ENCODE measurements around the gene CACNG4.

Gene CACNG4

DNA sequence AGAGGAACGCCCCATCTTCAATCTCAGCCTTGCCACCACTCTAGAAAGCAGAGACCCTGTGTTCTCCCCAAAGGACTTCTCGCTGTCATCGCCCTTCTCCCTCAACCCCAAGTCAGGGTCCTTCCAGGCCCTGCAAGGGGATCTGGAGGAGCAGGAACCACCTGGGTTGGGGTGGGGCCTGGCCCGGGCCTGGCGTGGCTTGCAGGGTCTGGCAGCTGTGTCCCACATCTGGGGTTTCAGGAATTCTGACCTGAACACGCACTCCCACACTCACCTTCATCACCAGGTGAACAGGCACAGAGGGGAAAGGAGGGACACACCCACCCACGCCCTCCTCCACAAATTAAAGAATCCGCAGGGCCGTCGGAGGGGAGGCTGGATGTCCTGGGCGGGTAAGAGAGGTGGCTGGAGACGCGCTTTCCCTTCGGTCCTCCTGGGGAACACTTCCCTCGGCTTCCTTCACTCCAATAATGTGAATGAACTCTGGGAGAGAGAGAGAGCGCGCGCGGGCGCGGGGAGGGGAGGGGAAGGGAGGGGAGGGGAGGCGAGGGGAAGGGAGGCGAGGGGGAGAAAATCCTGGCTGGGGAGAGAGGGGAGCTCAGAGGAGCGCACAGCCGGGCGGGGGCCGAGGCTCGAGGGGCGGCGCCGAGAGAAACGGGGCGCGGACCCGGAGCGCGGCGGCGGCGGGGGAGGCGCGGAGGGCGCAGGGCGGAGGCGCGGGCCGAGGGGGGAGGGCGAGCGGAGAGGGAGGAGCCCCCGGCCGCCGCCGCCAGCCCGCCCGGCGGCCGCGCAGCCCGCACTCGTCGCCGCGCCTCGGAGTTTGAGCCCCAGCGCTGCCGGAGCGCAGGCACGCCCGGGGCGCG is at the start of gene CACNG4:
Gene CACNG4, plus strand, starts transcription at position 799 of the 863 bp plus-strand sequence. CDS start 205 bp downstream, outside the sequence.
- DNase-seq: no peak

DNA sequence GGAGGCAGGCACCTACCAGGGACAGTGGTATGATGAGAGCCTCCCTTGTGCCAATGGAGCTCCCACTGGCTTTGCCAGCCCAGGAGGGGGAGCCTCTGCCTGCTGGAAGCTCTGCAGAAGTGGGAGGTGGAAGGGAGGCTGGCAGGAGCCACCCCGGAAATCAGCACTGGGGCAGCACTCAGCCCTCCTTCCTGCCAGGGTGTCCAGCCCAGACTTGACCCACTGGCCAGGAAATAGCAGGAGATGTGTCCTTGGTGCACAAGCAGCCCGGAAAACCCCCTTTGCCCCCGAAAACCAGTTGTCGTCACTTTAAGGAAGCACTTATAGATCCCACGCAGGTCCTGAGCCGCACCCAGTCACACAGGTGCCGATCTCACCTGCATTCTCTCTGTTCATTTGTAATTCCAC is 49.3 kb upstream of the CACNG4 start:
- no peak for DNase-seq

DNA sequence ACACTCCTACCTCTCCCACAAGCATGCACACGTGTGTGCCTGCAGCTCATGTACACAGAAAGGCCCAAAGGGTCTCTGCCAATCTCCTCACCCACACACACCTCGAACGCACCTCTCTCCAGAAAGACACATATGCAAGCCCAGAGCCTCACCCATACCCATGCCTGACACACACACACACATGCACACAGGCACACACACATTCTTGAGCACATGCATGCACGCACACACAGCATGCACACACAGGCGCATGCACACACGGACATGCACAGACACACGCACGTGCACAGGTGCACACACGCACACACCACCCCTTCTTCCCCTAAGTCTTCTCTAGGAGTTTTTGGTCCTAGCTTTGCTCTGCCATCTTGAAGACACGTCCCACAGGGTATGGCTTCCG is 48.7 kb upstream of the CACNG4 start:
- DNase-seq: no peak

DNA sequence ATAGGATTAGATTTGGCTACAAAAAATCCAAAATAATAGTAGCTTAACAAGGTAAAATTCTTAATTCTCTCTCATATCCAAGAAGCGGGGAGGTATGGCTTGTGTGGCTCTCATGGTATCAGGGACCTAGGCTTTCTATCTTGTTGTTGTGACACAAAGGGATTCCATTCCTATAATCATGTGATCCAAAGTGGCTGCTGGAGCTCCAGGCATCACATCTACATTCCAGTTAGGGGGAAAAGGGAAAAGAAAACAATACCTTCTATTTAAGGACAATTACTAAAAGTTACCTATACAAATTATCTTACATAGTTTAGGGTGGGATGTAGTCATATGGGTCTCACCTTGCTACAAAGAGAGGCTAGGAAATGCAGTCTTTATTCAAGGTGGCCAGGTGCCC is 47.6 kb upstream of the CACNG4 start:
- no peak for DNase-seq

DNA sequence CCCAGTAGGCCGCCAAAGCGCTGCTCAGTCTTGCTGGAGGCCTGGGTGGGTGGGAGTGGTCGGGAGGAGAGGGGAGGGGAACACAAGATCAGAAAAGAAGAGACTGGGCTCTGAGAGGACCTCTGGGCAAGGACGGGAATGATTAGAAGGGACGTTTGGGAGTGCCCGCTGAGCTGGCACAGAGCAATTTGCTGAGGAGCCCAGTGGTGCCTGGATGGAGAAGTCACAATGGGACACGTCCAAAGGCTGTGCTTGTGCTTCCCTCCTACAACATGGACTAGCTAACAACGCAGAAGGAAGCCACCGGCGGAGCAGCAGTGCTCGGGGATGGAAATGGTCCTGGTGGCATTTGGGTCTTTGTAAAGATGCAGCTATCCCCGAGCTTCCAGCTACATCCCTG is 45.6 kb upstream of the CACNG4 start:
- no peak for DNase-seq

DNA sequence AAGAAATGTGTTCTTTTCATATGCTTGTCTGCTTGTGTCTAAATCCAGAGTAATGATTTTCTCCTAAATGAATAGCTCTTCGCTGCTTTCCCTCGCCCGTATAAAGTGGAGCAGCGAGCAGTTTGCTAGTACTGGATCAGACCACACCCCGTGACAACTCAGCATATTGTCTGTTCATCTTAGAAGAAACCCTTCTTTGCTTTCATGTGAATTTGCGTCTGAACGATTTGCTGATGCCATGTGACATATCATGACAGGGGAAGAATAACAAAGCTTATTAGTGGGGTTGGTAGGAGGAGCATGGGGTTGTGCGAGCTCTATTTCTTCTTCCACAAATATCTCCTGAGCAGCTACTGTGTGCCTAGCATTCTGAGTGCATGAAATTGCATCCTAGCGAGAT is 44.1 kb upstream of the CACNG4 start:
- DNase-seq: no peak

DNA sequence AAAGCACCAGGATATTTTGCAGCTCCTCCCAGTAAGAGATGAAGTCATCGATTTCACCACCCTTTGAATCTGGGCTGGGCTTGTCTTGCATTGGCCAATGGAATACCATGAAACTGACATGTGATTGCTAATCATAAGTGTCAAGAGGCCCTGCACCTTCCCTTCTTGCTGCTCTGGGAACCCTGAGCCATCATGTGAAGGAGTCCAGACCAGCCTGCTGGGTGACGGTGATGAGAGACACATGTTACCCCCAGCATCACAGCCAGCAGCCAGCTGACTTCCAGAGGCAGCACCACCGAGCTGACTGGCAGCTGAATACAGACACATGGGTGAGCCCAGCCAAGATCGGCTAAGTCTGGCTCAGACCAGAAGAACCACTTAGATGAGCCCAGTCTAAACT is 43.6 kb upstream of the CACNG4 start:
- DNase-seq: no peak

DNA sequence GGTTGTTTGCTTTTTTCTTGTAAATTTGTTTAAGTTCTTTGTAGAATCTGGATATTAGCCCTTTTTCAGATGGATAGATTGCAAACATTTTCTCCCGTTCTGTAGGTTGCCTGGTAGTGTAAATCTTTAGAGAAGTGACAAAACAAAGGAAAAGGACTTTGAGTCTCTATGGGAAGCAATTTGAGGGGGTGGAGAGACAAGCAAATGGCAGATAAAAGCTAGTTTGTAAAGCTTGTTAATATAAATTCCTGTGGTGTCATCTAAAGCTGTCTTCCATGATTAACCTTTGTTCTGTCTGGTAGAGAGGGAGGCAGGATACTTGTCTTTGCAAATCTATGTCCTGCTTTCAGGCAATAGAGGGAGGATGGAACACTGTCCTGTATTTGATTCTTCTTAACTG is 40.6 kb upstream of the CACNG4 start:
- no peak for DNase-seq

DNA sequence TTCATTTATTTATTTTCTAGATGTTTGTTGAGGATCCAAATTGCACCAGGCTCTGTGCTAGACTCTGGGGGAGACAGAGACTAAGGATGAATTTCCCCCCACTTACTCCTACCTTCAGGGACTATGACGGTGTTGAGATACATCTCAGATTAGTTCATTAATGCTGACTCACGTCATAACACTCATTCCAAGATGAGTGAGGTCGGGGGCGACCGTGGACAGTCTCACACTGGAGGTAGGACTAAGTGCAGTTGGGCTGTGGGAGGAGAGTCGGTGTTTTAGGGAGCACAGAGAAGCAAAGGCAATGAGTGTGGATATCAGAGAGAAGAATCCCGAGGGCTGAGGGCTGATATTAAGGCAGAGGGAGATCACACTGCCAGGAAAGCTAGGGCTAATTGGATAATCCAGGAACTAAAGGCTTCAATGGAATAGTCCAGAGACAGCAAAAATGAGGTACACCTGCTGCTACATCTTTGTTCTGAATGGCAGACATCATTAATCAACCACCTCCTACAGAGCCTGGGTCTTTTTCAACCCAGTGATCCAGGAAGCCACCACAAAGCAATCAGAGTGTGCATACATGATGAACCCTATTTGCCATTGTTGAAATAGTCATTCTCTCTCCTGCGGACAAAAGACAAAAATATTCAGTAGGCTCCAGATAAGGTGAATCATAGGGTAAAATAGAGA is 38.6 kb upstream of the CACNG4 start:
- no peak for DNase-seq

DNA sequence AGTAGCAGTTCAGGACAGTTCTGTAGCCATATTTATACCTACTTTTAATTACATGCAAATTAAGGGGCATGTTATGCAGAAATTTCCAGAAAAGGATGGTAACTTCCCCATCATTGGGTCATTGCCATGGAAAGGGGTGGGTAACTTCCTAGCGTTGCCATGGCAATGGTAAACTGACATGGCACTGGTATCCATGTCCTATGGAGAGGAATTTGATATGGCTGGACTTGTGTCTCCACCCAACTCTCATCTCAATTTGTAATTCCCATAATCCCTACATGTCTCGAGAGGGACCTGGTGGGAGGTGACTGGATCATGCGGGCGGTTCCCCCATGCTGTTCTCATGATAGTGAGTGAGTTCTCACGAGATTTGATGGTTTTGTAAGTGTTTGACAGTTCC is 35.6 kb upstream of the CACNG4 start:
- no peak for DNase-seq

DNA sequence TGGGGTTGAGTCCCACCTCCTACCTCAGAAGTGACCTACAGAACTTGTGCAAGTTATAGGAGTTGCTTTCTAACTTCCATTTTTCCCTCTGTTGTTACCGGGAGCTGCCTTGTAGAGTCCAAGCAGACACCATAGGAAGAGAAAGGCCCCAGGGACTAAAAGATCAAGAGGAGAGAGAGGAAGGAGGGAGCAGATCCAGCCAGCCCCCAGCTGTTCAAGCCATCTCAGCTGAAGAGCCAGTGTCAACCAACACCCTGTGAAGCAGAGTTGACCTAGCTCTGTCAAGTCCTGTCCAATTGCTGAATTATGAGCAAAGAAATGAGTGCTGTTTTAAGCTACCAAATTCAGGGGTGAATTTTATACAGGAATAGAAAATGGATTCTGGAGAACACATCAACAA is 34.9 kb upstream of the CACNG4 start:
- DNase-seq: no peak

DNA sequence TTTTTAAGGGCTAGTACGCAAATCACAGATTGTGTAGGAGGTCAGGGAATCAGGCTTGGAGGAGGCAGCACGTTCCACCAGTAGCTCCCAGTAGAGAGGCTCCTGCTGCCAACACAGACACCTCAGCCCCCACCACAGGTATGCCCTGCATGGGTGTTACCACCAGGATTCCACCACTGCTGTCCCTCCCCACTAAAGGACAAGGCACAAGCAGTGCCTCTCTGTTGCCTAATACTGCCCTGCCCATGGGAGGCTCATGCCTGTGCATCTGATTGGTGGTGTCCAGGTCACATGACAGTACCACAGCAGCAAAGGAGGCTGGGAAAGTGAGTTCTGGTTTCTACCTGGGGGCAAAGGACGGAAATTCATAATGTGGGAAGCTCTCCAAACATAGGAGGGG is 33.6 kb upstream of the CACNG4 start:
- no peak for DNase-seq

DNA sequence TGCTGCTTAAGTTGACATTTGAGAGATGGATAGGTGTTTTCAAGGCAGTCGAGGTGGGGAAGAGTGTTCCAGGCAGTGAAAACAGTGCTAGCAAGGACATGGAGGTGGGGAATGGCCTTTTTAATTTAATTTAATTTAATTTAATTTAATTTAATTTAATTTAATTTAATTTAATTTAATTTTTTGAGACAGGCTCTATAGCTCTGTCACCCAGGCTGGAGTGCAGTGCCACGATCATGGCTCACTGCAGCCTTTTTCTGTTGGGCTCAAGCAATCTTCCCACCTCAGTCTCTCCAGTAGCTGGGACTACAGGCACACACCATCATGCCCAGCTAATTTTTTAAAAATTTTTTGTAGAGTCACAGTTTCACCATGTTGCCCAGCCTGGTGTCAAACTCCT is 32.2 kb upstream of the CACNG4 start:
- no peak for DNase-seq

DNA sequence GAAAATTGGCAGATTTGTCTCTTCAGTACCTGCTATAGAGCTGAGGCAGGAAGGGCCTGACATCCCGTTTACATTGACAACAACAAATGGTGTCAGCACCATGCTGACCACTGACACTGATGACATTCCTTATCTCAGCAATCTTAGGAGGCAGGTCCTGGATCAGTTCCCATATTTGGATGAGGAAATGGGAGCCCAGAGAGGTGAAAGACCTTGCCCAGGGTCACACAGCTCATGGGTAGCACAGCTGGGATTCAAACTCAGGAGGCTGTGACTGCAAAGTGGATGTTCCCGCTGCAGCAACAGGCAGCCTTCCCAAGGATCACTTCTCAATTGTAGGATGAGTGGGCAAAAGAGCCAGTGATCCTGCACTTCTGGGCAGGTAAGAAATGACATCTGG is 30.5 kb upstream of the CACNG4 start:
- DNase-seq: no peak

DNA sequence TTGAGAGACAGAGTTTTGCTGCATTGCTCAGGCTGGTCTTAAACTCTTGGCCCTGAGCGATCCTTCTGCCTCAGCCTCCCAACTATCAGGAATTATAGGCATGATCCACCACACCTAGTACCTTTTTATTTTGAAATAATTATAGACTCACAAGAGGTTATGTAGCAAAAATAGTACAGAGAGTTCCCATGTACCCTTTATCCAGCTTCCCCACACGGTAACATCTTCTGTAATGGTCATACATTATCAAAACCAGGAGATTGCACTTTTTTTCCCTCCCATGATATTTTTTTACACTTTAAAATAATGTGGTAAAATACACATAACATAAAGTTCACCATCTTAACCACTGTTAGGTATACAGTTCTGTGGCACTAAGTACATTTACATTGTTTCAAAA is 28.8 kb upstream of the CACNG4 start:
- DNase-seq: no peak

DNA sequence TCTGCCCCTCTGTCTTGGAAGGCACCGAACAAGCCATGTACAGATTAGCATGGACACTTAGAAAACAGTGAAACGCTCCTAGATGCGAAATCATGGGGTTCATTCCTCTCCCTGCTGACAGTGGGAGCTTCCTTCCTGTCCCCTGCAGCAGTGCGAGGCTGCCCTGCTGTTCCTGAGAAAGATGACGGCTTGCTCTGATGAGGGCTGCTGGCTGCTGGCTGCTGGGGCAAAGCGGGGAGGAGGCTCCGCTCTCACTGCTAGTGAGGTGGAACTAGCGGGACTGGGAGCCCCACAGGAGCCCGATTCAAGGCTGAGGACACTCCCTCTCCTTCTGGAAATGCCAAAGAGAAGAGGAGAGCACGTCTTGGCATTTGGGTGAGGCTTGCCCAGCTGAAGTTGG is 25.9 kb upstream of the CACNG4 start:
- DNase-seq: no peak

DNA sequence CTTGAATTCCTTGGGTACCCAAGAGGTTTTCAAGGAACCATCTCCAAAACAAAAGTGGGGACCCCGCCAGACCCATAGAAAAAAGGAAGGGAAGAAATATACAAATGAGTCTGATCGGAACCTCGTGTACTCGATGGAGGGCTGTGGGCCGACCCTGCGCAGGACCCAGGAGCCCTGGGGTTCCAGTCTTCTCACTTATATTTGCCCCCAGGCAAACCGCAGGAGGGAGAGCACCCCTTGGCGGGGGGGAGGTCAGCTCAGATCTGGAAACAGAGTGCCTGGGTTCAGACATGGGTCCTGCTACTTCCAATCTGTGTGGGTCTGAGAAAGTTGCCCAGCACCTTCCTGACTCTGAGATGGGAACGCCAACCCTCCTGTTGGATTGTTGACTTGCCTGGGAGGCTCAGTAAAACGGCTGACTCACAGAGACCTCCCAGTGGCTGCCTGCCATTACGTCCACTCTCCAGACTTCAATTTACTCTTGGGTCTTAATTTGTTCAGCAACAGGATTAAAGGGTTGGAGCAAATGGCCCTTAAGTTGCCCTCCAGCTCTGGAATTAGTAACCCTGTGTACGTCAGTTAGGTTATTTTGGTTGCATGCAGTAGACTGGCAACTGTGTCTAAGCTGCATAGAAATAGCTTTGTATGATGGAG is 24.9 kb upstream of the CACNG4 start:
- no peak for DNase-seq

DNA sequence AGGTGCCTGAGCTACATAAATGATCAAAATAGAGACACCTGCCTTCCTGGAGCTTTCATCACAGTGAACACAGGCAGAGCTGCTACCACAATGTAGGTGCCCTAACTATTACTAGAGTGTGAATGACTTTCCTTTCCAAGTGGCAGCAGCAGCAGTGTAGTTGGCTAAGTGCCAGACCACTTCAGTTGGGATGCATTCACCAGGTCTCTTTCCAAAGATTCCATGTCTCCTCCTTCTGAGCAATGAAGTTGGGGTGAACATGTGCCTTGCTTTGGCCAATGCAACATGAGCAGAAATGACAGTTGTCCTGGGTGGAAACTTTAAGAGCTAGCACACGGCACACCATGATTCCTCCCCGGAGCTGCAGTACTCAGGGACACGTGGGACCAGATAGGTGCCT is 23.3 kb upstream of the CACNG4 start:
- no peak for DNase-seq

DNA sequence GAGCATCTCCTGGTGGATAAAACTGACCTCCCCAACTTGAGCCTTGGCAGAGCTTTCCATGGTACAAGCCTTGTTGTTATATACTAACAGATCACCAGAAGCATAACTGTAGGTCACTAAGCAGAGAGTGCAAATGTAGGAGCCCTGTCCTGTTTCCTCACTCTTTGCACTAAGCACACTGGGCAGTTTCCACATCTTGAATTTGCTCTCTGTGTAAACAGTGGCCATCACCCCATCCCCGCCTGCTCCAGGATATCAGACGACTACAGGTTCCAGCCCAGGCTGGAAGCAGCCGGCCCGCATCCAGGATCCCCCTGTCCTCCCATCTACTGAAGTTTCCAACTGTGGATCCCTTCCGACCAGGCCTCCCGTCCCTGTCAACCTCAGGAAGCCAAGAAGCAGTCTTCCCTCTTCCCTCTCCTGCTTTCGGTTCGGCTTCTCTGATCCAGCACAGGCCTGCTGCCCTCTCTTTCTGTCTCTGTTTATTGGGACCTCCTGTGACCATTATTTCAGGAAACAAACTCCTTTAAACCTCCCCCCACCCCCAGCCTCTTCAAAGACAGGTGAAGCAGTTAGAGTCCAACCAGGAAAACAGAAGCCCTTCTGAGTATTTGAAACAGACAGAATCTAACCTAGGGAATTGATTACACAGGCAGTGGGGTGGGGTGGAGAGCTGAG is 22.6 kb upstream of the CACNG4 start:
- no peak for DNase-seq

DNA sequence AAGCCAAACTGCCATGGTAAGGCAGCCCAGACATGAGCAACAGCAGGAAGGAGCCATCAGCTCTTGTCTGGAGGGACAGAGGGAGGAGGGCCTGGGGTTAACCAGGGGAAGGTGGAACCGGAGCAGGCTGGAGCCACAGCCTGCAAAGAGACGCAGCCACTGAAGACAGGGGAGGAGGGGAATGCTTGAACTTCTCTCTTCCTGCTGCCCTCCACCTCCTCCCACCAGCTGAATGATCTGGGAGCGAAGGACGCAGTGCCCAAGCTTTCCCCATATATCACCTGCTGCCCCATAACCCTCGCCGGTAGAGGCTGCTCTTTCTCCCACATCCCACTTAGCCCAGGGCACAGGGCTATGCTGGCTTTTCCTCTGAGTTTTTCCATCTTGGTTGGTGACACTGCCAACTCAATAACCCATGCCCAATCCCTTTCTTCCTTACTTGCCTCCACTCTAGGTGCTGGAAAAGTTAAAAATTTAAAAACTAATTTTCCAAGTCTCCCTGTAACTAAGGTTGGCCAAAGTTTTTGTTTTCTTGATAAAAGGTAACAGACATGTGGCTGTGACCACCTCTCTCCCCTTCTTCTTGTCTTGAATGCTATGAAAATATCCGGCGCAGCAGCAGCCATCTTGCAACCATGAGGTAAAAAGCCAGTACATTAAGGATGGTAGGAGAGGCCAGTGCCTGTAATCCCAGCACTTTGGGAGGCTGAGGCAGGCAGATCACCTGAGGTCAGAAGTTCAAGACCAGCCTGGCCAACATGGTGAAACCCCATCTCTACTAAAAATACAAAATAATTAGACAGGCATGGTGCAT is 21.8 kb upstream of the CACNG4 start:
- DNase-seq: no peak

DNA sequence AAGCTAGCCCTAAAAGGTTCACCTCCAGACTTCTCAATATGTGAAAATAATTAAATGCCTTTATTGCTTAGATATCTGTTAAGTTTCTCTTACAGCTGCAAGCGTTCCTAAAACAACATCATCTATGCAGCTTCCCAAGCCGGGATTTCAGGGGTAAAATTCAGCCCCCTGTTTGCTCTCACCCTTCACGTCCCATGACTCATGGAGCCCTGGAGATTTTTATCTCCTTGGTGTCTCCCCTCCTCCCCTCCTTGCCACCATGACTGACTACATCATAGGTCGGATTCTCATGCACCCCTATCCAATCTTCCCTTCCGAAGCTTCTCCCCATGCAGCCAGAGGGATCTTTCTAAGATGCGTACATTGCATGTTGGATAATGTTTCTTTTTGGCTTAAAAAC is 21.0 kb upstream of the CACNG4 start:
- DNase-seq: no peak

DNA sequence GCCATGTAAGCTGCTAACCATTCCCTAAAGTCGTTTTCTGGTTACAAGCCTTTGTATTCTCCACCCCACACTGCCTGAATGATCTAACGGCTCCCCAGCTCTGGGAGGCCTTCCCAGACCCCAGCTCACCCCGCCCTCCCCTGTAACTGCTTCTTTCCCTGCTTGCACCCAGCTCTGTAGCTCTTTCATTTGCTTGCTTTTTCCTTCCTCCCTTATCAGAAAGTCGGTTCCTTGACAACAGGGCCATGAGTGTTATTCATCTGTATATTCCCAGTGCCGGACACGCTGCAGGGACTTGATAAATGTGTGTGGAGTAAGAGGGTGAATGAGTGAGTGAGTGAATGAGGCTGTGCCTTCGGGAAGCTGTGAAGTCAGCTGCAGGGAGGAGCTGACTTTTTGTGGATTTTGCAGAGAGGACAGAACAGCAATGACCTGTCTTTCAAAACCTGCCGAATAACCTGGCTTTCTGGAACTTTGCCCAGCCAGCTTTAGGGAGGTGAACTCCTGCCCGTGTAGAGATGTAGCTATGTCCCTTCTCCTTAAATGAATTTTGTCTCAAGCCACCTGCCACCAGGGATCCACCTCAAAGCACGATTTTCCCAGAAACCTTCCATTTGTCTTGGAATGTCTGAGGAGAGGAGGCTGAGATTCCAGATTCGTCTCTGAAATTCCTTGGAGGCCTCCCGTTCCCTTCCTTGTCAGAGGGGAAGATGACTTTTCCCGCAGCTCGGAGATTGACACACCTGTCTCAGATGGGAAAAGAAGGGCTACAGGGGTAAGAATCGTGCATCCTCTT is 20.0 kb upstream of the CACNG4 start:
- no peak for DNase-seq

All from fibroblast of skin of right biceps (primary cell).